ENCODE results near the gene SLC22A5.
"Not testable (repeated sequence)": the region's sequence is repeated elsewhere in the genome, so short reads cannot be mapped to it uniquely, and the experiment has no call there.

Gene SLC22A5

DNA sequence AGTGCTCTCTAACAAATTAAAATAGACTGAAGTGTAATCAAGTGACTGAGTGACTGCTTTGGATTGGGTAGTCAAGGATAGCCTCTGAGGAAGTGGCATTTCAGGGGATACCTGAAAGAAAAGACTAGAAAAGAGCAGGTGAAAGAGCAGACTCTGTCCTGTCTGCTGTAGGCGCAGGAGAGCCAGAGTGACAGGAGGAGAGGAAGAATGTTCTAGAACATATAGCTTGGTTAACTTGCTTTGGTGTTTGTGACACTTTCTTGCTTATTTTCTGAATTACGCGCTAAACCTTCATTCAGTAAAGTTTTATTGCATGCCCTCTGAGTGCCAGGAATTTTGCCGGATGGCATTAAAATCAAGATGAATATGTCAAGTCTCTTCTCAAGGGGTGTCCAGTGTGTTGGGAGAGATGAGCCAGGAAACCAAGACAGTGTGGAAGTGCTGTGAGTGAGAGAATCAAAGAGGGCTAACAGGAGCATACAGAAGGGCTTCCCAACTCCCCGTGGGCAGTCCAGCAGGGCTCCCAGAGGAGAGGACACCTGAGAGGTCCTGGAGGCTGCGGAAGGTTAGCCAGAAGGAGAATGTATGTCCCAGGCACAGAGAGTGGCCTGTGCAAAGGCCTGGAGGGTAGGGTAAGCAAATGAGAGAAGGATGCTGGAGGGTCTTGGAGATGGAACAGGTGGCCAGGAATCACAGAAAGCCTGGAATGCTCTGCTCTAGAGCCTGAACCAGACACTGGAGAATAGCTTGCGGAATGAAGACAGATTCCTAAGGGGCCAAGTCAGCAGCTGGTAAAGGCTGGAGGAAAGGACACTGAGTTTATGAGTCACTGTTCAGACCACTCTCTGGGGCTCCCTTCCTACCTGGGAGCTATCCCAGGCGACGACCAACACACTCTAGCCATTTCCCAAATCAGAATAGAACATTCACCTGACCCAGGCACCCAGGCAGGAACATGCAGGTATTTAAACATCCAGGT lies 59.3 kb downstream of the SLC22A5 start:
- no peak for DNase-seq

DNA sequence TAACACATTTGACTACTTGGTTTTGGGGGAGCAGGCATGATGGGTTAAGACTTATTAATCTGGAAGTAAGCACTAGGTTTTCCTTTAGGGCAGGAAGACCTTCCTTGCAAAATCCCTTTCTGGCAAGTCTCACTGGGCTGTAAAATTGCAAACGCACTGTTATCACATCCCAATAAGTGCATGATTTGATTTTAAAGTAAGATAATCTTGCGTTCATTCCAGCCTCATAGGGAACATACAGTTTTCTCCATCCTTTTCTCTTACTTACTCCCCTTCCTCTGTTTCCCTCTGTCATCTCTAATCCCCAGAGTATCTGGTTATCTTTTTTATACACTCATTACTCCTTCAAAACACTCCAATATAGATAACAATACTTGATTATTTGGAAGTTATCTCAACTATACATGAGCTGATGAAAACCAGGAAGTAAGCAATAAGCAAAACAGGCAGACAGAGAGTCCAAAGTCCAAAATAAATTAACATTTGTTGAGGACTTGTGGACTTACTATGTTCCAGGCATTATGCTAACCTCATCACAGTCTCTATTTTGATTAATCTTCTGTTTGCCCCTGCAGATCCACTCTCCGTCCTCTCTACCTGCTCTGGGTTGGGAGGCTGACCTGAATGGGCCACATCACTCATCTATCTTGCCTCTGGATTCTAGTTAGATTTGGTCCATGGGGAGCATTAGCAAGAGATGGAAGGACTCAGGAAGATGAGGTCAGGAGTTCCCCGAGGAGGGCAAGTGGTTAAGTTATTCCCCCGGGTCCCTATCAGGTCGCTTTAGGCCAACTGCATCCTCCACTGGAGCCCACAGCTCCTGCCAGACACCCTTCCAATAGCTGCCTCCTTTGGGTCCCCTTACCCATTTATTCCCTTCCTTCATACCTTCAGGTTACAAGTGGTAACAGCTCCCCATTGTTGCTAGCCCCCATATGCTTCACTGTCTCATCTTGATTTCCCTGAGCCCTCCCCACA lies 60.2 kb downstream of the SLC22A5 start:
- no peak for DNase-seq

DNA sequence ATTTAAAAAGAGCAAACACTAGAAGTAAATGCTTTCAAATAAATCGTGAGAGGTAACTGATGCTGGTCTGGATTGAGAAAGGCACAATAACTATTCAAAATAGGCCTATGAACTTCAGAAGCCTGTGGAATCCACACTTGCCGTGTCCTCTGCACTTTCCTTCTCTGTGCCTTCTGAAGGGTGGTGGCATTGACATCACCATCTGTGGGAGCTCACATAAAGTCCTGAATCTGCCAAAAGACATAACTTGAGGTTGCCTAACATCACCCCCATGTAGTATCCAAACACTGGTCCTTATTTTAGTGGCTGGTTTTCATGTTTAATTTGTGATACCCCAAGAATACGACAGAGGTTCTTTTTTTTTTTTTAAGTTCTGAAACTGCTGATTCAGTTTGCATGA lies 61.2 kb downstream of the SLC22A5 start:
- DNase-seq = no peak

DNA sequence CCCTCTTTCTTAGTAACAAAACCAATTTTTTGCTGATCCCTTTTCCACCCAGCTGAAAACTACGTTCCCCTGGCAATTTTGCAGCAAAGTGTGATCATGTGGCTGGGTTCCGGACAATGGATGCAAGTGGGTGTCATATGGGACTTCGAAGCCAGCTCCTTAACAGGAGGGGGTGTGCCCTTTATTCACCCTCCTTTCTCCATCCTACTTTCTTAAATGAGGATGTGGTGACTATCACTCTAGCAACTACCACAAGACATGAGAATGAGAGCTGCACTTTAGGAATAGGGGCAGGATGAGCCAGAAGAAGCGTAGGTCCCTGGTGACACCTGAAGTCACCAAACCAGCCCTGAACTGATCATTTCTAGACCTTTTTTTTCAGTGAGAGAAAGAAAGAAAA lies 62.1 kb downstream of the SLC22A5 start:
- no peak for DNase-seq

DNA sequence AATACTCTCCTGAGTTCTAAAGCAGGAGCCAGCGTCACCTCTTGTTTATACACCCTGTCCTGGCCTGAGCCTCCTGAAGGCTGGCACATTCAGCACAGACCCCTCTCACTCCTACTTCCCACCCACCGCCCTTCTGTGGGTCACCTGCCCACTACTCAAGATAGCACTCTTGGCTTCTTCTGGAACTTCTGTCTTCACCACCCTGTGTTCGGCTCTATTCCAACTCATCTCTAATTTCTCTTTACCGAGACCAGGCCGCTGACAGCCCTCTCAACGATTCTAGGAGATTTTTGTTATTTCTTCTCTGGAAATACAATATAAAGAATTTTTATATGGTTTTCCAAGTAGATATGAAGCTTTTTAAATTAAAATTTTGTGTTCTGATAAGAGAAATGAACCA lies 63.6 kb downstream of the SLC22A5 start:
- no peak for DNase-seq

DNA sequence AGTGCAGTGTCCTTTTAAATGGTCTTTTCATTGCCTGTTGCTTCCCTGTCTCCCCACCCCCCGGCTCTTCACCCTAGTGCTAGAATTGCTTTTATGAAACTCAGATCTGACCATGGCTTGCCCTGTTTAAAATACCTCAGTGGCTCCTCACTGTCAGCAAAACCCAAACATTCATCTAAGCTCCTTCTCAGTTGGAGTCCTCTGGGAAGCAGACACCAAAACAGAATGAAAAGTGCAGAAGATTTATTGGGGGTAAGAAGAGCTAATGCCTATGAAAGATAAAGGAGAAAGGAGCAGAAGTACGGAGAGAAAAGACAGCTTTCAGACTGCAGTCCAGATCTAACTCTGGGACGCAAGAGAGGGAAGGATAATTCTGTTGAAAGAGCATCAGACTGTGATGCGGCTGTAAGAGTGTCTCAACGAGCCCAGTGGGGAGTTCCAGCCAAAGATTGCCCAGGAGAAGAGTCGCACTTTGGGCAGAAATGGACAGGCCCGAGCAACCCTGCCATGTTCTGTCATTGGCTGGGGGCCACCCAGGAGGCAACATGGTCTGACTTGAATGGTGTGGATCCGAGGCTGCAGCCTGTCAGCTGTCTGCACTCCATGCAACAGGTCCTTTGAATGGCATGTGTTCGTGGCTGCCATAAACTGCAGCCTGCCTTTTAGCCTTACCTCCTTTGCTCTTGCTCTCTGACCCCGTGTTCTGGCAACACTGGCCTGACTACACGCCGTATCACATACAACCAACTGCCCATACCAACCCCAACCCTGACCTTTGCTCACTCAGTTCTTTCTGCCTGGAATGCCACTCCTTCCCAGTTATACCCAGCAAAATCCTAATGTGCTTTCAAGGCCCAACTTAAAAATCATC lies 65.1 kb downstream of the SLC22A5 start:
- DNase-seq = no peak

DNA sequence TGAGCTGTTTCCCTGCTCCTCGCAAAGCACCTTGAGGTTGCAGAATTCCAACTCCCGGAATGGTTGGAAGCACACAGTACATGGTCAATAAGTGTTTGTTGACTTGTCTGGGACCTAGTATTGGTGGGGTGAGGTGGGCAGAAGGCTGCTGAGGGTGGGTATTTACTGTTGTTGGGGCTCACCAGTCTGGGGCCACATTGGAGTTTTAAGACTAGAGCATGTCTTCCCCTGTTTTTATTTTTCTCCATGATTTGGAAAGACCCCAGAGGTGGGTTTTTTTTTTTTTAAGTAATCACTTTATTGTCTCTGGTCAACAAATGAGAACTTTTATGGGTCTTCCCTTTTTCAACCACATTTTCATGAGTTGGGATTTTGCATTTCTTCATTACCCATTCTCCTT lies 65.9 kb downstream of the SLC22A5 start:
- DNase-seq = no peak

DNA sequence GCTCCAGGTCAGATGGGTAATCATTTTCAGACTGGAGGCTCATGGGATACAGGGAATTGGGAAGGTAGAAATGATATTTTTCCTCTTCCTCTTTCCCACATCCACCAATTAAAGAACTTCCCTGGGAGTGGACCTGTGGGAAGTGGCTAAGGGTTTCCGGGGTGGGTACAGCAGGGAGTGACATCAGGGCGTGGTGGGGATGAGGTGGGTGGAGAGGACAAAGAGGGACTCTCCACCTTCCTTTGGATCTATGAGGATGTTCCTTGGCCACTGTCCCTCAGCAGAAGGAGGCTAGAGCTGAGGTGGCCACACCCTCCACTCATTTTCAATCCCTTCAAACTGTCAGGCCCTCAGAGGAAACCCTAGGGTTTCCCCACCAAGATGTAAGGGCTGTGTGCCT lies 66.4 kb downstream of the SLC22A5 start:
- no peak for DNase-seq

DNA sequence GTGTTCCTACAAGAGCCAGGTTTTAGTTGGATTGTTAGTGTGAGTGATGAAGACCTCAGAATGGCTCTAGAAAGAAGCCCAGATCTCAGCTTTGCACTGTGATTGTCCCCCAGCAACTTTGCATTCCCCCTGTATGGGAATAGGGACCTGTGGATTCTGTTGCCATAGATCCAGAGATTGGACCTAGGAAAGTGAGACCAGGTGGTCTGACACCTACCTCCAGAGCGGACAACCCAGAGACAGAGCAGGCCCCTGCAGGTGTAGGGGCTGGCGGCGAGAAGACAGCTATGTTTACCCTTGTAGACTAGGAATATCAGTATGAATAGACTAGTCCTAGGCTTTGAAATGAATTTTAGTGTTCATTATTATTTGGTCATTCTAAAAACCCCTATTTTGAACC lies 67.4 kb downstream of the SLC22A5 start:
- no peak for DNase-seq

DNA sequence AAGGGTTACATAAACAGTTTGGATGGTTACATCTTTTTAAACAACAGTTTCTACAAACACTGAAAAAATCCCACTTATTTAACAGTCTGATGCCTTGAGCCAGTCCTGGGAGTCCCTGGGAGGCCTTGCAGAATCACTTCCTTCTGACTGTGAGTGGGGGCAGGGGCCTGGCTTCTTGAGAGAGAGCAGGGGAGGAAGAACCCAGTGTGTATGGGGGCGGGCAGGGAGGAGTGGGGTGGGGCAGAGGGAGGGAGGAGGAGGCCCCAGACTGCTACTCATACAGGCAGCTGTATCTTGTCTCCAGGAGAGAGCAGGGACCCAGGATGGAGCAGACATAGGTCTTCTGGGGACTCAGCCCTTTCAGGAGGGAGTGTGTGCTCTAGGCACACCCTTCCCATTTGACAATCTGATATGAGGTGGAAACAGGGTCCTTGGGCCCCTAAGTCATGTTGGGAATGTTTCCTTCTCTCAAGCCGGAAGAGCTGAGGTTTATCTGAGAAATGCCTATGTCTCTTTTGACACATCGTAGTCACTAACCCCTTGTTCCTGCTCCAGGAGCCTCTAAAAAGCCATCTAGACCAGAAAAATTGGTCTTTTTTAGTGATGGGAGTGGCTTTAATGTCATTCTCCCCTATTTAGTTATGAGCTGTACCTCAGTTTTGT lies 68.2 kb downstream of the SLC22A5 start:
- no peak for DNase-seq

DNA sequence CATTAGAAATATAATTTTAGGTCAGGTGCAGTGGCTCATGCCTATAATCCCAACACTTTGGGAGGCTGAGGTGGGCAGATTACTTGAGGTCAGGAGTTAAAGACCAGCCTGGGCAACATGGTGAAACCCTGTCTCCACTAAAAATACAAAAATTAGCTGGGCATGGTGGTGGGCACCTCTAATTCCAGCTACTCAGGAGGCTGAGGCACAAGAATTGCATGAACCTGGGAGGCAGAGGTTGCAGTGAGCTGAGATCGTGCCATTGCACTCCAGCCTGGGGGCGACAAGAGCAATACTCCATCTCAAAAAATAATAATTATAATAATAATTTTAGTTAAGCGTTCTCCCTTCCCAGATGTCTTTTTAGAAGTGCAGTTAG lies 68.7 kb downstream of the SLC22A5 start:
- not testable (repeated sequence) for DNase-seq

DNA sequence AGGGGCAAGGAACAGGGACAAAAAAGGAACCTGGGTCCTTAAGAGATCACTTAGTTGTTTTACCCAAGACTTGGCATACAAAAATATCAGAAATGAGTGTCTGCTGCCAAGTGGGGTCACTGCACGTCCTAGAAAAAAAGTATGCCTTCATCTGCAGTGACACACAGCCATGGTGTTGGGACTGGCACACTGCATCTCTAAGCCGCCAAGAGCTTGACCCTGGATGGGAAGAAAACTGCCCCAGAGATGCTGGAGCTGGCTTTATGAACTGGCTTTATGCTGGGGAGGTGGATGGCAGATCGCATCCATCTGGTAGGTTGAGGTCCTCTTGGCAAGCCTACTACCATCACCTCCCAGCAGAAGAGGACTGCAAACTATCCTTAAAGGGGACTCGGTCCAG lies 69.4 kb downstream of the SLC22A5 start:
- no peak for DNase-seq

DNA sequence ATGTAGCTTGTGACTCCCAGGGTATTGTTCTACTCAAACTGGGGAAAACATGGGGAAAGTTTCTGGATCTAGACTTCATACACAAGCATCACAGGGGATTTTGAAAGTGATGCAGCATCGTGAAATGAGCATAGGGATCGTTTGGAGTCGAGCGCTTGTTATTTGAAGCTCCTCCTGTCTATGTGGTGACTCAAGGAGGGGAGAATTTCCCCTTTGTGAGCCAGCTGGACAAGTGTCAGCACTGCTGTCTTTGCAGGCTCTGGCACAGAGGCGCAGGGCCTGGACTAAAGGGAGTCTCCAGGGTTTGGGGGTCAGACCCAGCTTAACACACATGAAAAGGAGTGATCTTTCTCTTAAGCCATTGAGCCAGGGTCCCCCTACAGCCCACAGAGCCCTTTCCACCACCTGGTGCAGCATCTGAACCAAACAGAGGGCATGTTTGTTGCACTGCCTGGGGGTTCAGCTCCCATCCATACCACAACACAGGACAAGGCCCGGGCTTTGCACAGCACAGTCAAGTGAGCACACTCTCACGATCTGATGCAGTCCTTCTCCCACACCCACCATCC lies 70.1 kb downstream of the SLC22A5 start:
- DNase-seq = no peak

DNA sequence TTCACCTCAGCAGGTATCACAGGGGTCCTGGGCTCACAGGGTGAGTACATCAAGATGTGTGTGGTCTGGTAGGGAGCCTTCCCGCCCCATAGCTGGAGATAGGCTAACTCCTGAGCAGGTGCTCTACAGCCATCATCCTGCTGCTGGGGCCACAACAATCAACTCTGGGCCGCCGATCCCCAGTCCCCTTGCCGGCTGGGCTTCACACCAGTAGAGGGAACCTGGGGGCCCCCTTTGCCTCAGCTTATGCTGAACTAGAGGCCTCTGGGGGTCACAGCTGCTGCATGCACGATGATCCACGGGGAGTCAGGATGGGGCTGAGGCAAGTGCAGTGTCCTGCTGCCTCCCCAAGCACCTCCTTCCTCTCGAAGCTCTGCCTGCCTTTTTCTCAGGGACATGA lies 74.6 kb downstream of the SLC22A5 start:
- no peak for DNase-seq

Data from NCI-H774 (cell line).